ENCODE data around the gene TFAP2E.

TFAP2E gene

DNA sequence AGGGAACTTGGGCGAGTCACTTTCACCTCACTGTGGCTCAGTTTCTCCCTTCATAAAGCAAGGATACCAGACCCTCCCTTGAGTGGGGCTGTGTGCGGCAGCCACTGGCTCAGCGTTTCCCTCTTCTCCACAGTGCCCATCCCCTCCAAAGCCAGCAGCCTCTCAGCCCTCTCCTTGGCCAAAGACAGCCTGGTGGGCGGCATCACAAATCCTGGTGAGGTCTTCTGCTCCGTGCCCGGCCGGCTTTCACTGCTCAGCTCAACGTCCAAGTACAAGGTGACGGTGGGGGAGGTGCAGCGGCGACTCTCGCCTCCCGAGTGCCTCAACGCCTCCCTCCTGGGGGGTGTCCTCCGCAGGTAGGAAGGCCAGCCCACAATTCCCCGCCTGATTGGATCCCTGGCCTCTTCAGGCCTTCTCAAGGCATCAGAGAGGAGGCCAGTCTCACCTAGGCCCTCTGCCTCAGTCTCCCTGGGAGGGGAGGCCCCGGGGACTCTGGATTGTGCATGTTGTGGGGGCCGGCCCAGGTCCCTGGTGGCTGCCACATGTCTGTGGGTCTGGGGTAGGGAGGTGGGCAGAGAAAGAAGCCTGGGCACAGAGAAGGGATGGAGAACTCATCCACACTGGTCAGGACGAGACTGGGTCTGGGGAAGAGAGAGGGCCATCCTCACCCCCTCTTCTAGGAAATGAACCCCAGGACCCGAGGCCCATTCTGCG is 15.2 kb downstream of the TFAP2E start:
- ATAC-seq: no peak
- TF ChIP-seq, protein P1, sequence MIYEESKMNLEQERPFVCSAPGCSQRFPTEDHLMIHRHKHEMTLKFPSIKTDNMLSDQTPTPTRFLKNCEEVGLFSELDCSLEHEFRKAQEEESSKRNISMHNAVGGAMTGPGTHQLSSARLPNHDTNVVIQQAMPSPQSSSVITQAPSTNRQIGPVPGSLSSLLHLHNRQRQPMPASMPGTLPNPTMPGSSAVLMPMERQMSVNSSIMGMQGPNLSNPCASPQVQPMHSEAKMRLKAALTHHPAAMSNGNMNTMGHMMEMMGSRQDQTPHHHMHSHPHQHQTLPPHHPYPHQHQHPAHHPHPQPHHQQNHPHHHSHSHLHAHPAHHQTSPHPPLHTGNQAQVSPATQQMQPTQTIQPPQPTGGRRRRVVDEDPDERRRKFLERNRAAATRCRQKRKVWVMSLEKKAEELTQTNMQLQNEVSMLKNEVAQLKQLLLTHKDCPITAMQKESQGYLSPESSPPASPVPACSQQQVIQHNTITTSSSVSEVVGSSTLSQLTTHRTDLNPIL (CRISPR knock-in tag; IDR thresholded peaks at IDR 0.05; ENCODE audit: low read depth): no peak
- TF ChIP-seq RARB (CRISPR knock-in tag; IDR thresholded peaks at IDR 0.05): no peak
- no peak for TF ChIP-seq ARNTL (CRISPR knock-in tag; IDR thresholded peaks at IDR 0.05; ENCODE audit: borderline replicate concordance, low read depth)
- TF ChIP-seq, protein P2, sequence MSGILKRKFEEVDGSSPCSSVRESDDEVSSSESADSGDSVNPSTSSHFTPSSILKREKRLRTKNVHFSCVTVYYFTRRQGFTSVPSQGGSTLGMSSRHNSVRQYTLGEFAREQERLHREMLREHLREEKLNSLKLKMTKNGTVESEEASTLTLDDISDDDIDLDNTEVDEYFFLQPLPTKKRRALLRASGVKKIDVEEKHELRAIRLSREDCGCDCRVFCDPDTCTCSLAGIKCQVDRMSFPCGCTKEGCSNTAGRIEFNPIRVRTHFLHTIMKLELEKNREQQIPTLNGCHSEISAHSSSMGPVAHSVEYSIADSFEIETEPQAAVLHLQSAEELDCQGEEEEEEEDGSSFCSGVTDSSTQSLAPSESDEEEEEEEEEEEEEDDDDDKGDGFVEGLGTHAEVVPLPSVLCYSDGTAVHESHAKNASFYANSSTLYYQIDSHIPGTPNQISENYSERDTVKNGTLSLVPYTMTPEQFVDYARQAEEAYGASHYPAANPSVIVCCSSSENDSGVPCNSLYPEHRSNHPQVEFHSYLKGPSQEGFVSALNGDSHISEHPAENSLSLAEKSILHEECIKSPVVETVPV (CRISPR knock-in tag; IDR thresholded peaks at IDR 0.05): no peak
- no peak for TF ChIP-seq PPARA (CRISPR knock-in tag; IDR thresholded peaks at IDR 0.05; ENCODE audit: borderline replicate concordance)
- TF ChIP-seq CSDC2 (CRISPR knock-in tag; IDR thresholded peaks at IDR 0.05): no peak
- no peak for TF ChIP-seq OSR1 (CRISPR knock-in tag; IDR thresholded peaks at IDR 0.05)

DNA sequence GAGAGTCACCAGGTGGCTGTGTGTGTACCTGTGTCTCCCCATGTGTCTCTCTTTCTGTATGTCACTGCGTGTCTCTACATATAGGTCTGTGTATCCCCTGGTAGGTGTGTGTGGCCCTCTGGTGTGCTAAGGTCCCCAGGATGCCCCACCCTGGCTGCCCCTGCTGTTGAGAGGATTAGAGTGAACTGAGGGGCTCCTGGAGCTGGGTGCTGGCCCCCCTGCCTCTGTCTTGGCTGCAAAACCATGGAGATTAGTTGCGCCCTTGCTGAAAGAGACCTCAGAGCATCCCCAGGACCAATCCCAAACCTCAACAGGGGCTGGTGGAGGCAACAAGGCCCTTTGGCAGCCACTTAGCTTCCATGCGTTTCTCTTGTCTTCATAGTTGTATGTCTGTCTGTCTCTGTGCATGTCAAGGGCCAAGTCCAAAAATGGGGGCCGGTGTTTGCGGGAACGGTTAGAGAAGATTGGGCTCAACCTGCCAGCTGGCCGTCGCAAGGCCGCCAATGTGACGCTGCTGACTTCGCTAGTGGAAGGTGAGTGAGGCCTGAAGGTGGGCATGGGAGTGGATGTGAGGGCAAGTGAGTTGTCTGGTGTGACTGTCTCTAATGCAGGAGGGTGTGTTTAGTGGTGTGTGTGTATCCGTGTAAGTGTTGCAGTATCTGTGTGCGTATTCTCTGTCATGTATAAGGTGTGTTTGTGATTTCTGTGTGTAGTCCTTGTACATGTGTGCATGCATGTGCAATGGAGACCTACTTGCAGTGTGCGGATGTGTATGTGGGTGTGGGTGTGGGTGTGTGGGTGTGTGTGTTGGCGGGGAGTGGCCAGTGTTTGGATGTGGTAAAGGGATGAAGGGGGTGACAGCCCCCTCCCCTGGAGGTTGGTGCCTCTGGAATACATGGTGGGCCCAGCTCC is 16.7 kb downstream of the TFAP2E start:
- no peak for ATAC-seq

More for the DNA sequence above, 16.7 kb downstream of the TFAP2E start:
- TF ChIP-seq ZFP30 (CRISPR knock-in tag; IDR thresholded peaks at IDR 0.05): no peak
- TF ChIP-seq RARB (CRISPR knock-in tag; IDR thresholded peaks at IDR 0.05): no peak
- TF ChIP-seq, protein P3, sequence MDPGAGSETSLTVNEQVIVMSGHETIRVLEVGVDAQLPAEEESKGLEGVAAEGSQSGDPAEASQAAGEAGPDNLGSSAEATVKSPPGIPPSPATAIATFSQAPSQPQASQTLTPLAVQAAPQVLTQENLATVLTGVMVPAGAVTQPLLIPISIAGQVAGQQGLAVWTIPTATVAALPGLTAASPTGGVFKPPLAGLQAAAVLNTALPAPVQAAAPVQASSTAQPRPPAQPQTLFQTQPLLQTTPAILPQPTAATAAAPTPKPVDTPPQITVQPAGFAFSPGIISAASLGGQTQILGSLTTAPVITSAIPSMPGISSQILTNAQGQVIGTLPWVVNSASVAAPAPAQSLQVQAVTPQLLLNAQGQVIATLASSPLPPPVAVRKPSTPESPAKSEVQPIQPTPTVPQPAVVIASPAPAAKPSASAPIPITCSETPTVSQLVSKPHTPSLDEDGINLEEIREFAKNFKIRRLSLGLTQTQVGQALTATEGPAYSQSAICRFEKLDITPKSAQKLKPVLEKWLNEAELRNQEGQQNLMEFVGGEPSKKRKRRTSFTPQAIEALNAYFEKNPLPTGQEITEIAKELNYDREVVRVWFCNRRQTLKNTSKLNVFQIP (CRISPR knock-in tag; IDR thresholded peaks at IDR 0.05; ENCODE audit: borderline replicate concordance, low read depth): no peak
- no peak for TF ChIP-seq ZNF70 (CRISPR knock-in tag; IDR thresholded peaks at IDR 0.05)
- TF ChIP-seq, protein P2 (CRISPR knock-in tag; IDR thresholded peaks at IDR 0.05): no peak
- TF ChIP-seq GLIS3 (CRISPR knock-in tag; IDR thresholded peaks at IDR 0.05): no peak
- TF ChIP-seq ESRRG (CRISPR knock-in tag; IDR thresholded peaks at IDR 0.05): no peak
- no peak for TF ChIP-seq PPARA (CRISPR knock-in tag; IDR thresholded peaks at IDR 0.05; ENCODE audit: borderline replicate concordance)
- no peak for TF ChIP-seq CSDC2 (CRISPR knock-in tag; IDR thresholded peaks at IDR 0.05)
- no peak for TF ChIP-seq ARNTL (CRISPR knock-in tag; IDR thresholded peaks at IDR 0.05; ENCODE audit: borderline replicate concordance, low read depth)
- TF ChIP-seq ISL1 (CRISPR knock-in tag; IDR thresholded peaks at IDR 0.05): no peak
- TF ChIP-seq TOX (CRISPR knock-in tag; IDR thresholded peaks at IDR 0.05; ENCODE audit: borderline replicate concordance): no peak
- no peak for TF ChIP-seq OSR1 (CRISPR knock-in tag; IDR thresholded peaks at IDR 0.05)
- TF ChIP-seq BACH2 (CRISPR knock-in tag; IDR thresholded peaks at IDR 0.05; ENCODE audit: borderline replicate concordance): no peak
- TF ChIP-seq, protein P1 (CRISPR knock-in tag; IDR thresholded peaks at IDR 0.05; ENCODE audit: low read depth): no peak
- TF ChIP-seq, protein P4, sequence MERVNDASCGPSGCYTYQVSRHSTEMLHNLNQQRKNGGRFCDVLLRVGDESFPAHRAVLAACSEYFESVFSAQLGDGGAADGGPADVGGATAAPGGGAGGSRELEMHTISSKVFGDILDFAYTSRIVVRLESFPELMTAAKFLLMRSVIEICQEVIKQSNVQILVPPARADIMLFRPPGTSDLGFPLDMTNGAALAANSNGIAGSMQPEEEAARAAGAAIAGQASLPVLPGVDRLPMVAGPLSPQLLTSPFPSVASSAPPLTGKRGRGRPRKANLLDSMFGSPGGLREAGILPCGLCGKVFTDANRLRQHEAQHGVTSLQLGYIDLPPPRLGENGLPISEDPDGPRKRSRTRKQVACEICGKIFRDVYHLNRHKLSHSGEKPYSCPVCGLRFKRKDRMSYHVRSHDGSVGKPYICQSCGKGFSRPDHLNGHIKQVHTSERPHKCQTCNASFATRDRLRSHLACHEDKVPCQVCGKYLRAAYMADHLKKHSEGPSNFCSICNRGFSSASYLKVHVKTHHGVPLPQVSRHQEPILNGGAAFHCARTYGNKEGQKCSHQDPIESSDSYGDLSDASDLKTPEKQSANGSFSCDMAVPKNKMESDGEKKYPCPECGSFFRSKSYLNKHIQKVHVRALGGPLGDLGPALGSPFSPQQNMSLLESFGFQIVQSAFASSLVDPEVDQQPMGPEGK (CRISPR knock-in tag; IDR thresholded peaks at IDR 0.05; ENCODE audit: borderline replicate concordance): no peak
- TF ChIP-seq, protein P5, sequence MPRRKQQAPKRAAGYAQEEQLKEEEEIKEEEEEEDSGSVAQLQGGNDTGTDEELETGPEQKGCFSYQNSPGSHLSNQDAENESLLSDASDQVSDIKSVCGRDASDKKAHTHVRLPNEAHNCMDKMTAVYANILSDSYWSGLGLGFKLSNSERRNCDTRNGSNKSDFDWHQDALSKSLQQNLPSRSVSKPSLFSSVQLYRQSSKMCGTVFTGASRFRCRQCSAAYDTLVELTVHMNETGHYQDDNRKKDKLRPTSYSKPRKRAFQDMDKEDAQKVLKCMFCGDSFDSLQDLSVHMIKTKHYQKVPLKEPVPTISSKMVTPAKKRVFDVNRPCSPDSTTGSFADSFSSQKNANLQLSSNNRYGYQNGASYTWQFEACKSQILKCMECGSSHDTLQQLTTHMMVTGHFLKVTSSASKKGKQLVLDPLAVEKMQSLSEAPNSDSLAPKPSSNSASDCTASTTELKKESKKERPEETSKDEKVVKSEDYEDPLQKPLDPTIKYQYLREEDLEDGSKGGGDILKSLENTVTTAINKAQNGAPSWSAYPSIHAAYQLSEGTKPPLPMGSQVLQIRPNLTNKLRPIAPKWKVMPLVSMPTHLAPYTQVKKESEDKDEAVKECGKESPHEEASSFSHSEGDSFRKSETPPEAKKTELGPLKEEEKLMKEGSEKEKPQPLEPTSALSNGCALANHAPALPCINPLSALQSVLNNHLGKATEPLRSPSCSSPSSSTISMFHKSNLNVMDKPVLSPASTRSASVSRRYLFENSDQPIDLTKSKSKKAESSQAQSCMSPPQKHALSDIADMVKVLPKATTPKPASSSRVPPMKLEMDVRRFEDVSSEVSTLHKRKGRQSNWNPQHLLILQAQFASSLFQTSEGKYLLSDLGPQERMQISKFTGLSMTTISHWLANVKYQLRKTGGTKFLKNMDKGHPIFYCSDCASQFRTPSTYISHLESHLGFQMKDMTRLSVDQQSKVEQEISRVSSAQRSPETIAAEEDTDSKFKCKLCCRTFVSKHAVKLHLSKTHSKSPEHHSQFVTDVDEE (CRISPR knock-in tag; IDR thresholded peaks at IDR 0.05): no peak
- no peak for TF ChIP-seq TCF4 (CRISPR knock-in tag; IDR thresholded peaks at IDR 0.05; ENCODE audit: borderline replicate concordance)
- no peak for TF ChIP-seq SNAI2 (CRISPR knock-in tag; IDR thresholded peaks at IDR 0.05)

All from SK-N-SH treated with all-trans-retinoic acid at 6 μM for 48 hours (cell line).